Muscle layer of duodenum (tissue), 2 donors: ENCODE data around the gene U2AF2.

ENCODE experiments used
- H3K27ac ChIP-seq: one replicate; pipeline ENCODE4 v1.7.0; 2013; ENCODE audit warnings: mild to moderate bottlenecking, low read length
- H3K27me3 ChIP-seq: one replicate; pipeline ENCODE4 v1.7.0; 2013; ENCODE audit warnings: low read depth, mild to moderate bottlenecking, control low read depth, low read length
- H3K36me3 ChIP-seq, 2 donors: one replicate each; pipeline ENCODE4 v1.7.0; 2013; ENCODE audit warnings: low read length in 2 of 2, control low read depth in 1 of 2, mild to moderate bottlenecking in 1 of 2; ENCODE audit not compliant: insufficient read depth in 2 of 2, control insufficient read depth in 1 of 2
- H3K4me1 ChIP-seq, 2 donors: one replicate each; pipeline ENCODE4 v1.7.0; 2013; ENCODE audit warnings: low read length in 2 of 2, mild to moderate bottlenecking in 2 of 2, control low read depth in 1 of 2, moderate library complexity in 1 of 2; ENCODE audit not compliant: insufficient read depth in 2 of 2, control insufficient read depth in 1 of 2
- H3K4me3 ChIP-seq, 2 donors: one replicate each; pipeline ENCODE4 v1.7.0; 2013; ENCODE audit warnings: low read length in 2 of 2, low read depth in 1 of 2, mild to moderate bottlenecking in 1 of 2
- H3K9me3 ChIP-seq, 2 donors: one replicate each; pipeline ENCODE4 v1.7.0; 2013; ENCODE audit warnings: low read length in 2 of 2, control low read depth in 1 of 2, mild to moderate bottlenecking in 1 of 2; ENCODE audit not compliant: control insufficient read depth in 1 of 2
- donor health status: healthy.

The U2AF2 gene

GRCh38 chr19:55663846-55664536, 9.2 kb downstream of the U2AF2 start:
- H3K4me3 ChIP-seq = no peak overlapping the region
- no peaks in the 10 kb centered on the region for H3K27me3 ChIP-seq
- H3K4me1 ChIP-seq = peaks cover 0 to 10% of the 10 kb centered on the region in 2 donors
- no peak overlapping the region for H3K27ac ChIP-seq
- no peaks in the 10 kb centered on the region for H3K9me3 ChIP-seq
- H3K36me3 ChIP-seq = peaks cover 63 to 95% of the 10 kb centered on the region in 2 donors

DNA sequence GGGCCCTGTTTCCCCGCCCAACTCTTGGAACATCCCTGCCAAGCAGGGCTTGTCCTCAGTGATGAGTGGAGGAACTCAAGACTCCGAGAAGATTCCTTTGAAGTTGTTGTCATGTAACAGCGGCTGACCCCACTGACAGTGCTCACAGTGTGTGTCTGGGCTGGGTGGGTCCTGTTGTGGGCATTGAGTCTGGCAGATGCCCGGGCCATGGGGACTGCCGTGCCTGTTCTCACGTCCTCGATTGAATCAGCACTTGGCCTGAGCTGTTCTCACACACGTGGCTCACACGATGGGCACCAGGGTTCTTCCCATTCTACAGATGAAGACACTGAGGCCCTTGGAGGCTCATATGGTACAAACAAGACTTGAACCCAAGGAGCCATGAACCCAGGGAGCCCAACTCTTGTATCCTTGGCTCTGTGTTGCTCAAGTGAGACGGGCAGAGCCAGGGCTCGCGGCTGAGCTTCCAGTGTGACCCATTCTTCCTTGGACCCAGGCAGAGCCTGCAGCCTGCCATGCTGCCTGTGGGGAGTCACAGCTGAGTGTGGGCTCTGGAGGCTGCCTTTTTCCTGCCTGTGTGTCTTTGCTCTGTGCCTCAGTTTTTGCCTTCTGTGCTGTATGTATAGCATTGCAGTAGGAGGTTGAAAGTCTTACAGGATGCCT, 11.6 kb downstream of the U2AF2 start:
- no peaks in the 10 kb centered on the region for H3K27me3 ChIP-seq

GRCh38 chr19:55667006-55667381, 12.2 kb downstream of the U2AF2 start:
- H3K27me3 ChIP-seq = no peaks in the 10 kb centered on the region
- no peak overlapping the region for H3K27ac ChIP-seq
- H3K4me3 ChIP-seq = no peak overlapping the region
- H3K4me1 ChIP-seq = no peaks in the 10 kb centered on the region
- peaks cover 66 to 87% of the 10 kb centered on the region in 2 donors for H3K36me3 ChIP-seq
- H3K9me3 ChIP-seq = no peaks in the 10 kb centered on the region

More for the DNA sequence above, 11.6 kb downstream of the U2AF2 start:
- no peak overlapping the region for H3K27ac ChIP-seq
- no peaks in the 10 kb centered on the region for H3K4me1 ChIP-seq
- H3K36me3 ChIP-seq = peaks cover 71 to 92% of the 10 kb centered on the region in 2 donors
- no peak overlapping the region for H3K4me3 ChIP-seq
- H3K9me3 ChIP-seq = no peaks in the 10 kb centered on the region

- Histone ChIP-seq H3K9me3 (no peaks in the 10 kb centered on the region), H3K36me3 (peaks cover 61 to 81% of the 10 kb centered on the region in 2 donors), H3K4me3 (no peak overlapping the region), H3K27ac (no peak overlapping the region), H3K27me3 (no peaks in the 10 kb centered on the region), H3K4me1 (no peaks in the 10 kb centered on the region)
Measured at GRCh38 chr19:55667511-55667910, 12.7 kb downstream of the U2AF2 start.

- no peak overlapping the region for H3K27ac ChIP-seq
- no peaks in the 10 kb centered on the region for H3K4me1 ChIP-seq
- no peaks in the 10 kb centered on the region for H3K9me3 ChIP-seq
- H3K27me3 ChIP-seq = no peaks in the 10 kb centered on the region
- no peak overlapping the region for H3K4me3 ChIP-seq
- peaks cover 57 to 77% of the 10 kb centered on the region in 2 donors for H3K36me3 ChIP-seq
Measured at GRCh38 chr19:55667958-55668357, 13.1 kb downstream of the U2AF2 start.

GRCh38 chr19:55668603-55669348, 13.9 kb downstream of the U2AF2 start:
- H3K27ac ChIP-seq = no peak overlapping the region
- H3K9me3 ChIP-seq = no peaks in the 10 kb centered on the region
- H3K36me3 ChIP-seq = peaks cover 49 to 69% of the 10 kb centered on the region in 2 donors
- no peaks in the 10 kb centered on the region for H3K4me1 ChIP-seq
- no peaks in the 10 kb centered on the region for H3K27me3 ChIP-seq
- H3K4me3 ChIP-seq = no peak overlapping the region

DNA sequence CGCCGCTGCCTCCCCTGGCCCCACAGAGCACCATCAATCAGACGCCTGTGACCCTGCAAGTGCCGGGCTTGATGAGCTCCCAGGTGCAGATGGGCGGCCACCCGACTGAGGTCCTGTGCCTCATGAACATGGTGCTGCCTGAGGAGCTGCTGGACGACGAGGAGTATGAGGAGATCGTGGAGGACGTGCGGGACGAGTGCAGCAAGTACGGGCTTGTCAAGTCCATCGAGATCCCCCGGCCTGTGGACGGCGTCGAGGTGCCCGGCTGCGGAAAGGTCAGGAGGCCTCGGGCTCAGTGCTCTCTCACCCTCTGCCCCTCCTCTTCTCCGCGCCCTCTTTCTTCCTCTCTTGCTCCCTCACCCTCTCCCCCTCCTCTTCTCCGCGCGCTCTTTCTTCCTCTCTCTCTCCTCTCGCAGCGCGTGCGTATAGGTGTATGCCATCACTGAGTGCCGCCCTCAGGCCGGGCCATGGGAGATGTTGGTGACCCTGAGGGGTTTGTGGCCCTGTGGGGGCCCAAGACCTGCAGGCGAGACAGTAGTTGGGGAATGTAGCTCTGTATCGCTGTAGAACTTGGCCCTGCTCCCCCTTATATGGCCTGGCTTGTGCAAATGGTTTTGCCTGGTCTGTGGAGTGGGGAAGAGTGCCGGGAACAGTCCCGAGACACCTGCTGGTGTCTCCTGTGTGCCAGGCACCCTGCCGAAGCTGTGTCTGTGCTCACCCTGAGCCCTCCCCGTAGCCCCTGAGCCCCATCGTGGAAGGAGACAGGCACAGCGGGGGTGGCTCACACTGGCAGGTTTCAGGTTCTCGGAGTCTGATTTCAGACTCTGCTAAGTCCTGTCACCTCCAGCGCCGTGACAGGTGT, 14.8 kb downstream of the U2AF2 start:
- H3K9me3 ChIP-seq = no peaks in the 10 kb centered on the region
- H3K27ac ChIP-seq = no peak overlapping the region

DNA sequence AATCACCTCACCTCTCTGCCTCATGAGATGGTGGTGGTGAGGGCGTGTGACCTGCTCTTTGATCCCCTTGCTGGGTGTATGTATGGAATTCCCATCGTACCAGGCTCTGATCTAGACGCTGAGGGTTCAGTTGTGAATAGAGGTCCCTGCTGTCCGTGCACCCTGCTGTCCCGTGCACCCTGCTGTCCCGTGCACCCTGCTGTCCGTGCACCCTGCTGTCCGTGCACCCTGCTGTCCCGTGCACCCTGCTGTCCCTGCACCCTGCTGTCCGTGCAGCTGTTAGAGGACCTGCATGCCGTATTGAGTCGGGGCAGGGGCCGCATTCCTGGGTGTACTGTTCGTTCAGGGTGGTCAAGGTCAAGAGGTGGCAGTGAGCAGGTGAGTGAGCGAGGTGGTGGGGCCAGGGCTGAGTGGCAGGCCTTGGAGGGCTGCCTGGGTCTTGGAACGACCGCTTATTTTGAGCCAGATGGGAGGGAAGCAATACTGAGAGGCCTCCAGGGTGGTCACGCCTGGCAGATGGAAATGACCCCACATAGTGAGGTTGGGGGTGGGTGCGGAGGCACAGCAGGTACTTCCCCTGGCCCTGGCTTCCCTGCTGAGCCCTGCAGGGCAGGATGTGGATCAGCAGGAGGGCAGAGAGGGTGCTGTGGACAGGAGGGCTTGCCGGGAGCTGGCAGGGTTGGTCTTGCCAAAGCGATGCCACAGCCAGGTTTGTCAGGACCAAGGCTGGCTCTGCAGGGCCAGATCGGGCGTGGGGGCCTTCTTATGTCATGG, 15.6 kb downstream of the U2AF2 start:
- Histone ChIP-seq H3K36me3 (peaks cover 42 to 55% of the 10 kb centered on the region in 2 donors), H3K9me3 (no peaks in the 10 kb centered on the region), H3K27me3 (no peaks in the 10 kb centered on the region), H3K4me3 (no peak overlapping the region), H3K4me1 (peaks cover 0 to 5% of the 10 kb centered on the region in 2 donors), H3K27ac (no peak overlapping the region)

More for the DNA sequence above, 14.8 kb downstream of the U2AF2 start:
- Histone ChIP-seq H3K36me3 (peaks cover 42 to 60% of the 10 kb centered on the region in 2 donors), H3K4me1 (peaks cover 0 to 5% of the 10 kb centered on the region in 2 donors), H3K27me3 (no peaks in the 10 kb centered on the region), H3K4me3 (no peak overlapping the region)

DNA sequence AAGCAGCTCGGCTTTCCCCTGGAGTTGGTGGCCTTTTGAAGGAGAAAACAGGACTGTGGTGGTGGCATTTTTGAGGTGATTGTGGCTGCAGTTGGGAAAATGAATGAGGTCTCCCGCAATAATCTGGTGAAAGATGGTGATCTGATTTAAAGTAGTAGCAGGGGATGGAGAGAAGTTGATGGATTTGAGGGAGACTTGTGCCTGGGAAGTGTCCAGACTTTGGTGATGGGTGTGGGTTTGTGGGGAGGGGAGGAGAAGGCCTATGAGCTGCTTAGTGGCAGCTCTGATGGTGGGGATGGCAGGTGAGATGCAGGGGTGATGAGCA, 16.2 kb downstream of the U2AF2 start:
- Histone ChIP-seq H3K36me3 (peaks cover 38 to 50% of the 10 kb centered on the region in 2 donors), H3K9me3 (no peaks in the 10 kb centered on the region), H3K4me1 (peaks cover 3 to 10% of the 10 kb centered on the region in 2 donors), H3K27me3 (no peaks in the 10 kb centered on the region), H3K27ac (no peak overlapping the region), H3K4me3 (no peak overlapping the region)

DNA sequence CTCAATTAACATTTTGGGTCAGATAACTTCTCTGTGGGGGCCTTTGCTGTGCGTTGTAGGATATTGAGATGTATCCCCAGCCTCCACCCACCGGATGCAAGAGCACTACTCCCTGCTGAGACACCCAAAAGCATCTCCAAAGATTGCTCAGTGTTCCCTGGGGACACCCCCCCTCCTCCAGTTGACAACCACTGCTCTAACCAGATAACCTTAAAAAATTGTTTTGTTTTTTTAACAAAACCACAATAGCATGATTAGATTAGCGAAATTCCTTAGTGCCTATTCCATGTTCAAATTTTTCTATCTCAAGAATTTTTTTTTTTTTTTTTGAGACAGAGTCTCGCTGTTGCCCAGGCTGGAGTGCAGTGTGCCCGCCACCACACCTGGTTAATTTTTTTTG, 17.6 kb downstream of the U2AF2 start:
- Histone ChIP-seq H3K36me3 (peaks cover 25 to 36% of the 10 kb centered on the region in 2 donors), H3K27ac (no peak overlapping the region), H3K4me1 (peaks cover 17 to 24% of the 10 kb centered on the region in 2 donors), H3K27me3 (no peaks in the 10 kb centered on the region), H3K9me3 (no peaks in the 10 kb centered on the region), H3K4me3 (no peak overlapping the region)
